Panc1 (cell line): ENCODE results near the gene RTN4IP1. TPM values are rescaled to one million over a fixed set of nuclear protein-coding genes. Genes with fewer than 3 reads are reported as not detected.

Source experiments
- ATAC-seq: fragments of 200-7000 bp; cut with Tn5 transposase; 2 replicates; pipeline ENCODE4 v1.9.1; 2020; ENCODE audit warnings: mild to moderate bottlenecking, moderate library complexity
- BruUV-seq: library from RNA; stranded (reverse); fragments of 400-500 nt; replicated peaks from 2 replicates; lab custom pipeline; 2021; lab: Mats Ljungman, UMichigan
- CTCF ChIA-PET: fragments of 300-600 bp; sonication (Branson Sonifier 250); formaldehyde crosslinking; loops from one replicate; lab custom pipeline; 2022; ENCODE audit warnings: antibody characterized with exemption; lab: Charles Lee
- POLR2A ChIA-PET: fragments of 300-600 bp; sonication (Branson Sonifier 250); formaldehyde crosslinking; loops from one replicate; lab custom pipeline; 2022; ENCODE audit warnings: antibody characterized with exemption; lab: Charles Lee
- DNase-seq: peaks from one replicate; pipeline ENCODE4 v3.0.0-alpha.2; 2010; ENCODE audit warnings: low read depth, low spot score
- H3K27ac ChIP-seq: 2 replicates; pipeline ENCODE4 v1.5.1; 2011; ENCODE audit warnings: mild to moderate bottlenecking, low read length, inconsistent platforms
- H3K27me3 ChIP-seq: fragments of 200-500 bp; sonication (Bioruptor generic); 2 replicates; pipeline ENCODE4 v1.6.0; 2014; ENCODE audit warnings: low read length, inconsistent platforms; ENCODE audit not compliant: control insufficient read depth, insufficient read depth
- H3K36me3 ChIP-seq: fragments of 200-500 bp; sonication (Bioruptor generic); 2 replicates; pipeline ENCODE4 v1.5.1; 2014; ENCODE audit warnings: inconsistent platforms, mild to moderate bottlenecking, low read length, moderate library complexity; ENCODE audit not compliant: control insufficient read depth, insufficient read depth
- H3K4me1 ChIP-seq: 2 replicates; pipeline ENCODE4 v1.5.1; 2011; ENCODE audit warnings: inconsistent platforms, mild to moderate bottlenecking, low read length, moderate library complexity; ENCODE audit not compliant: control insufficient read depth, insufficient read depth
- H3K4me3 ChIP-seq, 2 experiments: 2 replicates each; pipeline ENCODE4 v1.5.1; 2011 to 2012; ENCODE audit warnings: low read depth in 2 of 2, low read length in 2 of 2, mild to moderate bottlenecking in 2 of 2, inconsistent platforms in 1 of 2, moderate library complexity in 1 of 2
- H3K9me3 ChIP-seq: fragments of 200-500 bp; sonication (Bioruptor generic); 2 replicates; pipeline ENCODE4 v1.5.1; 2014; ENCODE audit warnings: low read depth, mild to moderate bottlenecking, inconsistent platforms, low read length, moderate library complexity; ENCODE audit not compliant: control insufficient read depth, insufficient read depth
- CTCF ChIP-seq: fragments of 450-650 bp; IDR thresholded peaks from 2 replicates; pipeline ENCODE4 v1.5.1; 2017; ENCODE audit warnings: mild to moderate bottlenecking
- POLR2AphosphoS5 ChIP-seq: IDR thresholded peaks from 2 replicates; pipeline ENCODE4 v1.6.1; 2012; ENCODE audit warnings: mild to moderate bottlenecking, low read depth, low read length, moderate library complexity
- REST ChIP-seq, 2 experiments: IDR thresholded peaks; 2 replicates each; pipeline ENCODE4 v1.6.1; 2011 to 2012; ENCODE audit warnings: low read depth in 2 of 2, control low read depth in 1 of 2, low read length in 1 of 2, mild to moderate bottlenecking in 1 of 2, moderate library complexity in 1 of 2; ENCODE audit not compliant: insufficient read depth in 1 of 2
- SIN3A ChIP-seq: IDR thresholded peaks from 2 replicates; pipeline ENCODE4 v1.6.1; 2012; ENCODE audit warnings: low read depth, mild to moderate bottlenecking, low read length, moderate library complexity, borderline replicate concordance; ENCODE audit not compliant: insufficient read depth
- TCF7L2 ChIP-seq: IDR thresholded peaks from 2 replicates; pipeline ENCODE4 v1.6.1; 2011; ENCODE audit warnings: mild to moderate bottlenecking, low read depth, low read length, inconsistent platforms
- in situ Hi-C: cut with HindIII; loops from 2 replicates; pipeline ENCODE4 v1.10.0; 2016; ENCODE audit warnings: low sequenced_read_pairs, low pct_unique_long_range_greater_than_20kb
- intact Hi-C: fragments of 100-400 bp; cut with micrococcal nuclease; formaldehyde crosslinking; loops from one replicate; pipeline ENCODE4 v1.10.0; 2022; ENCODE audit not compliant: unreplicated experiment
- total RNA-seq: library from RNA; stranded (reverse); gene quantifications from one replicate; pipeline ENCODE4 v1.2.1, GENCODE V29; 2021; ENCODE audit not compliant: unreplicated experiment

RTN4IP1 gene
- total RNA-seq, 1 experiment from 2014 or later: 9.4 TPM

GRCh38 chr6:106617302-106617701 lies 12.0 kb downstream of the RTN4IP1 start:
- Histone ChIP-seq H3K27me3 (no peaks in the 10 kb centered on the region), H3K9me3 (no peaks in the 10 kb centered on the region), H3K36me3 (no peaks in the 10 kb centered on the region), H3K27ac (no peak overlapping the region), H3K4me1 (no peaks in the 10 kb centered on the region), H3K4me3 (no peak overlapping the region)
- POLR2A ChIA-PET: no interaction called here
- ATAC-seq (no peak), DNase-seq (no peak)
- in situ Hi-C loops (no loop called here), intact Hi-C loops (no loop called here)
- CTCF ChIA-PET: no interaction called here
- no TSS peak for BruUV-seq
- TF ChIP-seq SIN3A (no peak), POLR2AphosphoS5 (no peak), CTCF (no peak), TCF7L2 (no peak)

- H3K4me1 ChIP-seq: no peaks in the 10 kb centered on the region
- in situ Hi-C loops: no loop called here
- POLR2A ChIA-PET: no interaction called here
- H3K27me3 ChIP-seq: no peaks in the 10 kb centered on the region
- H3K9me3 ChIP-seq: no peaks in the 10 kb centered on the region
- TF ChIP-seq REST (IDR thresholded peaks at IDR 0.05; ENCODE audit: insufficient read depth in 1 of 2, low read depth in 2 of 2, low read length in 1 of 2) (no peak), TCF7L2 (no peak), CTCF (no peak), POLR2AphosphoS5 (no peak), SIN3A (no peak)
- H3K4me3 ChIP-seq: no peak overlapping the region
- no TSS peak for BruUV-seq
- CTCF ChIA-PET: interaction anchor here (0.5 kb wide), 1 partner anchor 12 kb away, joined by 4 read pairs; no protein-coding TSS in a partner anchor
- intact Hi-C loops: no loop called here
- ATAC-seq (no peak), DNase-seq (no peak)
- H3K27ac ChIP-seq: no peak overlapping the region
- H3K36me3 ChIP-seq: no peaks in the 10 kb centered on the region
Measured at GRCh38 chr6:106614592-106615257, 14.6 kb downstream of the RTN4IP1 start.
